HG02870 (cell line): ENCODE results near the gene LEFTY1.
"Not testable (repeated sequence)": the region's sequence is repeated elsewhere in the genome, so short reads cannot be mapped to it uniquely, and the experiment has no call there.

ENCODE experiments used
- ATAC-seq: cut with Tn5 transposase; IDR thresholded peaks from one replicate; pipeline ENCODE4 v1.9.1; 2021; ENCODE audit warnings: mild to moderate bottlenecking, moderate library complexity; ENCODE audit not compliant: unreplicated experiment

The LEFTY1 gene

GRCh38 chr1:225889743-225890142, 797 bp upstream of the LEFTY1 start:
- no peak for ATAC-seq

DNA sequence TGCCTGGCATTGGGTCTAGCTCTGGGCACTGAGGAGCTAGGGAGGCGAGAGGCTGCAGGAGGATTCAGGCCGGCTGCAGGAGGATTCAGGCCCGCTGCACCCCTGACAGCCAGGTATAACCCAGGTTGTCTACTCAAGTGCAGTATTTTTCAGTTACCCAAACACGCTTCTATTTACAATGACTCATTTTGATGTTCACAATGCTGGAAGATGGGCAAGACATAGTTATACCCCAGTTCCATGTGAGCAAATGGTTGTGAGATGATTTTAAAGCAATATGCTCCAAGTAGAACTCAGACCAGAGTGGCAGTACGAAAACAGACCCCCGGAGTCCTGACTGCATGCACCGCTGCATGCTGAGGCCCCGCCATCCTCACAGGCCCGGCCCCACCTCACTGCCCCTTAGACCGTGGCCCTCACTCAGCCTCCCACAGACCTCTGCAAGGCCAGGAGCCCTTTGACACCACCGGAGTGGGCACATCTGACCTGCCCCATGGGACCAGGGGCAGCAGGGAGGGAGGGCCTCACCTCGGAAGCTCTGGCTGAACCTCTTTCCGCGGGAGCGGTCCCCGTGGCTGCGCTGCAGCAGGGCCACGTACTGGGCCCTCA, 553 bp downstream of the LEFTY1 start:
- ATAC-seq: no peak

GRCh38 chr1:225887554-225888288, 1.2 kb downstream of the LEFTY1 start:
- ATAC-seq: not testable (repeated sequence)

- no peak for ATAC-seq
Measured at GRCh38 chr1:225887030-225887314, 2.0 kb downstream of the LEFTY1 start.

DNA sequence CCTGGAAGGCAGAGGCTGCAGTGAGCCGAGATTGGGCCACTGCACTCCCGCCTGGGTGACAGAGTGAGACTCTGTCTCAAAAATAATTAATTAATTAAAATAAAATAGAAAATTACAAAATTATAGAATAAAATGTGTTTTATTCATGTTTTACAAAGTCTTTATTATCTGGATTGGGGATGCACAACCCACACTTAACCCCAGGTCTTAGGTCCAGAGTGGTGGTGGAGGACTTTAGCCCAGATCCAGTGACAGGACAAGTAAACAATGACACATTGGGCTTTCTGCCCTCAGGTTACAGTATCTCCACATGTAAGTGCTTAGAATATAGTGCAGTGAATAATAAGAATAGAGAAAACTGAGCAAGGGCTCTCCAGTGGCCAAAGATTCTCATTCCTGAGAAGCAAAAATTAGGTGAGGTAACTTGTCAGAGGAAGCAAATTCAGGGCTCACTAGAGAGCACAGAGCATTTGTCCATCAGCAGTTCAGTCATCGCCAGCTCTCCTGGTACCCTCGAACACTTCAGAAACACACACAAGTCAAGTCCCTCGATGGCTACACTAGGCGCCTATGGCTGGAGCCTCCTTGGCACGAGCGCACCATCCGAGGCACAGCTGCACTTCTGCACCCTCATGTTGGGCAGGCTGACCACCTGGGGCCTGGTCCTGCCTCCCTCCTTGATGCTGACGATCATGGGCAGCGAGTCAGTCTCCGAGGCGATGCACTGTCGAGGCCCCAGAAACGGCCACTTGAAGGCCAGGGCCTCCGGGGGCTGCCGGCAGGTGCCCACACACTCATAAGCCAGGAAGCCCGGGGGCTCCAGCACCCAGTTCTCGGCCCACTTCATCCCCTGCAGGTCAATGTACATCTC, 2.6 kb downstream of the LEFTY1 start:
- no peak for ATAC-seq

DNA sequence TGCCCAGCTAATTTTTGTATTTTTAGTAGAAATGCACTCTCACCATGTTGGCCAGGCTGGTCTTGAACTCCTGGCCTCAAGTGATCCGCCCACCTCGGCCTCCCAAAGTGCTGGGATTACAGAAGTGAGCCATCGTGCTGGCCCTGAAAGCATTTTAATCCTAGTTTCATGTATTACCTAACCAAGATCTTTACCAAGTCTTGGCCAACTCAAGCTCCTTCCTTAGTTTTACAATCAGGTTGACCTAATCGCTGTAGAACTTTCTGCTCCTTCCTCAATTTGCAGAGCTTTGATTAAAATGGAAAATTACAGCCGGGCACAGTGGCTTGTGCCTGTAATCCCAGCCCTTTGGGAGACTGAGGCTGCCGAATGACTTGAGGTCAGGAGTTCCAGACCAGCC, 3.6 kb downstream of the LEFTY1 start:
- ATAC-seq: no peak

GRCh38 chr1:225883616-225884265, 5.2 kb downstream of the LEFTY1 start:
- ATAC-seq: no peak

GRCh38 chr1:225882694-225883615, 6.0 kb downstream of the LEFTY1 start:
- ATAC-seq: peak; percentile 23

- ATAC-seq: peak; percentile 64
Measured at GRCh38 chr1:225881959-225882693, 6.8 kb downstream of the LEFTY1 start, which contains the start of gene TMEM63A. TMEM63A (minus strand) TSS chr1:225882380; CDS start chr1:225877580, 4,800 bp downstream.

DNA sequence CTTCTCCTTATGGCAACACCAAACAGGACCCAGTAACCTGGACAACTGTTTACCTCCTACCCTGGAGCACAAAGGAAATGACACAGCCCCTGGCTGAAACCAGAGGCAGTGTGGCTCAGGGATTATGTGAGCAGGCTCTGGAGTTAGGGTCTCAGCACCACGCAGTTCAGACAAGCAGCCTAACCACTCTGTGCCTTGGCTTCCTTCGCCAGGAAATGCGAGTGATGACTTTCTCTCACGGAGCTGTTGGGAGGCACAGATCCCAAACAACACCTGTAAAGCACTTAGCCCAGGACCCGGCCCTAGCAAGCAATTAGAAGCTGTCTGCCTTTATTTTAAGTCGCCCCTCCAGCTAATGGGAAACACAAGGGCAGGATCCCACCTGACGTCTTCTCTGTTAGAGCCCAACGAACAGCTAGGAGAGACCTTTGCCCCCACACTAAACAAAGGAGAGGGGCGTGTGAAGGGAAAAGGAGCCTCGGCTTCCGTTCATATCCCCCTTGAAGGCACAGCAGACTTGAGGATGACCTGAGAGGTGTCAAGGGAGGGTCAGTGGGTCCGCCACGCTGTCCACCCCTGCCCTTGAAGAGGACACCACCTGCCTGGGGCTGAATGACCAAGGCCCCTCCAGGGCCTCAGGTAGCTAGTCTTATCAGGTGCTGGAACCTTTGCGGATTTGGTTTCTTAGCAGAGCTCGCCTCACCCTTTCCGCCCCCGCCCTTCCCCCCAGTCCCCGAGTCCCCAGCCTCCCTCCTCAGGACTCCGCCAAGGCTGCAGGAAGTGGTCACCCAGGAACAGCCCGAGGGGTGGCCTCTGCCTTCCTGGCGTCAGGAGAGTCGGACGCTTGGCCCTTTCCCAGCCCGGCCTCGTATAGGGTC, 7.6 kb downstream of the LEFTY1 start:
- no peak for ATAC-seq

- ATAC-seq: no peak
Measured at GRCh38 chr1:225880636-225881035, 8.3 kb downstream of the LEFTY1 start.

DNA sequence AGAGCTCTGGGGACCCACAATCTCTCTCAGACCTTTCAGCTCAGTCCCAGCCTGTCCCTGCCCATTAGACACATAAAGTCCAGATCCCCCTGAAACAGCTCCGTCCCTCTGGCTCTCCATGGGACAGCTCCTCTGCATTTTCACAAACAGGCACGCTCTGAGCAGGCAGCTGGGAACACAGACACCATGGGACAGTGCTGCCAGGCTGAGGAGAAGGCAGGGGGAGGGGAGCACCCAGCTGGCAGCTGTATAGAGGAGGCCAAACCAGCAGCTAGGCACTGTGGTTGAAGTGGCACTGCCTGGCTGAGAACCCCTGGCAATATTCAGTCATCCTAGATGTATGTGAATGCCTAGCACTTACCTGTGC, 8.7 kb downstream of the LEFTY1 start:
- ATAC-seq: no peak

- no peak for ATAC-seq
Measured at GRCh38 chr1:225879521-225880221, 9.3 kb downstream of the LEFTY1 start.

DNA sequence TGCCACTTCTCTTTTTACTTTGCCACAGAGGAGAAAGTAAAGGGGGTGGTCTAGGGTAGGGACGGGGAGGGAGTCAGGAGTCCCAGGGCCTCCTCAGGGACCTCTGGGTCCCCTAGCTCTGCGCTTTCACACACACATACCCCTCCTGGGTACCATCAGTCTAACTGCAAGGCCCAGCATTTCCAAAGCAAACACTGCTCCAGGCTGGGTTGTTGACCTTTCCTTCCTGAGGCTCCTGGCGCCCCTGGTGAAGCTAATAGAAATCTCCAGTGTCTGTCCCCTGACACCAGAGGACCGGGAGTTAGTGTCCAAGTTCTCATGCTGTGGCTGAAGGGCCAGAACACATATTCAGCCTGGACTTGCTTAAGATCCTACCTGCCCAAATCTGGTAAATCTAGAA, 10.7 kb downstream of the LEFTY1 start:
- no peak for ATAC-seq

DNA sequence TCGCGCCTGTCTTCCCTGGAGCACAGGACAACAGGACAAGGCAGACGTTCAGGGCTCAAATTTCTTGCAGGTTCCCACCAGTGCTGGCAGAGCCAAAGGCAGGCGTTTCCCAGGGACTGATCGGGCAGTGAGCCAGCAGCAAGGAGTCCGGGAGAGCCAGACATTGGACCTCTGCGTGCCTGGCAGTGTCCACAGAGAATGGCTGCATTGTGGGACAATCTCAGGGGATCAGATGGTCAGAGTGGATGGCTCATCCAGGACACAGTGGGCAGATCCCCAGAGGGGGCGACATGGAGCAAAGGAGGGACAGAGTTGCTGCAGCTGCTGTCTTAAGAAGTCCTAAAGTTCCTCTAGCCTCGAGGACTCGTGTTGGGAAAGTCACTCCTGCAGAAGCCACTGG, 11.4 kb downstream of the LEFTY1 start:
- no peak for ATAC-seq

- no peak for ATAC-seq
Measured at GRCh38 chr1:225876900-225877510, 11.9 kb downstream of the LEFTY1 start.

- ATAC-seq: no peak
Measured at GRCh38 chr1:225875044-225875815, 13.7 kb downstream of the LEFTY1 start.
